ENCODE data around the gene NPAS2. TPM values are rescaled to one million over a fixed set of nuclear protein-coding genes. Genes with fewer than 3 reads are reported as not detected.

NPAS2 gene
- total and polyA plus RNA-seq, 2 of the 8 experiments (the other 6 are each of a cell fraction or from before 2014, with no cell fraction given) = 1.8 to 1.9 TPM

- Histone ChIP-seq H4K5ac (ENCODE audit: insufficient read length, low read depth, low read length) (no peak overlapping the region), H2BK5ac (ENCODE audit: low read depth, low read length) (no peak overlapping the region), H3K23me2 (ENCODE audit: low read depth, low read length) (no peaks in the 10 kb centered on the region), H3K18ac (ENCODE audit: extremely low read depth, low read length) (no peak overlapping the region), H4K8ac (ENCODE audit: extremely low read depth, insufficient read depth, low read length) (no peak overlapping the region), H2BK20ac (ENCODE audit: low read length) (no peak overlapping the region), H3K4me3 (ENCODE audit: extremely low read depth in 1 of 4, insufficient read depth in 2 of 4, low read depth in 3 of 4, low read length in 4 of 4) (no peak overlapping the region), H3K9ac (replicated peaks in 1 of 4; ENCODE audit: extremely low read depth in 1 of 4, low read depth in 3 of 4, low read length in 3 of 4) (no peak overlapping the region), H3K9me3 (ENCODE audit: insufficient read depth in 2 of 2, low read depth in 1 of 2, low read length in 1 of 2) (peaks cover 0 to 4% of the 10 kb centered on the region in 2 experiments; a peak in 1 of 4 replicates), H2BK120ac (replicated peaks; ENCODE audit: low read depth, low read length) (no peak overlapping the region), H2AFZ (ENCODE audit: low read length) (no peak overlapping the region), H3K79me1 (ENCODE audit: low read depth, low read length) (no peaks in the 10 kb centered on the region), H3K56ac (replicated peaks; ENCODE audit: insufficient read length, low read depth, low read length) (no peak overlapping the region), H2BK12ac (ENCODE audit: low read depth, low read length) (no peak overlapping the region), H3K79me2 (ENCODE audit: control insufficient read depth in 1 of 2, insufficient read depth in 2 of 2, low read length in 2 of 2) (no peaks in the 10 kb centered on the region), H3K4ac (replicated peaks; ENCODE audit: insufficient read length, low read depth, low read length) (no peak overlapping the region), H3K4me2 (ENCODE audit: insufficient read depth in 1 of 2, low read depth in 2 of 2, low read length in 2 of 2) (no peak overlapping the region), H2BK15ac (ENCODE audit: low read length) (no peak overlapping the region), H3K14ac (ENCODE audit: insufficient read length) (no peak overlapping the region), H4K91ac (replicated peaks; ENCODE audit: insufficient read length, low read length) (no peak overlapping the region), H4K20me1 (replicated peaks in 1 of 2; ENCODE audit: control insufficient read depth in 1 of 2, insufficient read depth in 2 of 2, low read length in 2 of 2) (no peaks in the 10 kb centered on the region), H3K4me1 (replicated peaks in 1 of 4; ENCODE audit: control insufficient read depth in 3 of 4, insufficient read depth in 4 of 4, low read length in 3 of 4) (no peaks in the 10 kb centered on the region; a peak in 2 of 7 replicates), H3K27ac (ENCODE audit: low read depth, low read length) (no peak overlapping the region), H3K23ac (ENCODE audit: insufficient read length) (no peak overlapping the region), H2AK5ac (ENCODE audit: low read depth, low read length) (no peak overlapping the region), H3K27me3 (replicated peaks in 1 of 4; ENCODE audit: control insufficient read depth in 3 of 4, extremely low read depth in 1 of 4, insufficient read depth in 3 of 4, low read length in 3 of 4) (no peaks in the 10 kb centered on the region), H3K36me3 (ENCODE audit: control insufficient read depth in 2 of 4, insufficient read depth in 4 of 4, low read length in 3 of 4) (no peaks in the 10 kb centered on the region)
- CTCF ChIA-PET (ENCODE audit: partially characterized antibody) = interaction anchor here (0.6 to 3.0 kb wide), 22 partner anchors 8 to 263 kb away, joined by 3 to 17 read pairs (median 4); no protein-coding TSS in a partner anchor
- FAIRE-seq (no peak), DNase-seq (ENCODE audit: low read depth in 1 of 2, low spot score in 2 of 2) (no peak)
- POLR2A ChIA-PET (ENCODE audit: partially characterized antibody) = no interaction called here
- WGBS, 2 experiments (ENCODE audit: extremely low coverage in 1 of 2, insufficient coverage in 1 of 2, insufficient read length in 1 of 2, insufficient replicate concordance in 2 of 2, low coverage in 1 of 2, low lambda C conversion rate in 2 of 2, missing lambda C conversion rate in 1 of 2) = 83% methylated on average over 6 of the region's 6 CpGs; no CpG with 5 or more reads in 1 of the 2 experiments
- TF ChIP-seq TBP (IDR thresholded peaks at IDR 0.05; ENCODE audit: low read depth, low read length) (no peak), CTBP2 (IDR thresholded peaks at IDR 0.05; ENCODE audit: borderline replicate concordance, insufficient read depth, insufficient read length, low read length) (no peak), CHD1 (IDR thresholded peaks at IDR 0.05; ENCODE audit: low read depth, low read length) (no peak), CBX5 (IDR thresholded peaks at IDR 0.05; ENCODE audit: low read depth, low read length) (no peak), CREB1 (IDR thresholded peaks at IDR 0.05) (no peak), JUND (IDR thresholded peaks at IDR 0.05; ENCODE audit: low read length) (no peak), KDM5A (IDR thresholded peaks at IDR 0.05; ENCODE audit: low read length) (no peak), HDAC6 (IDR thresholded peaks at IDR 0.05; ENCODE audit: low read depth, low read length) (no peak), RAD21 (IDR thresholded peaks at IDR 0.05 in 1 of 2, conservative IDR thresholded peaks at IDR 0.05 in 1 of 2; ENCODE audit: low read depth in 2 of 2, low read length in 2 of 2) (peak; percentile 36 to 59)
Measured at GRCh38 chr2:100870652-100871531, 51.0 kb downstream of the NPAS2 start.

Measured in H1 (cell line).